Measurements from ENCODE around the gene CCM2.

DNA sequence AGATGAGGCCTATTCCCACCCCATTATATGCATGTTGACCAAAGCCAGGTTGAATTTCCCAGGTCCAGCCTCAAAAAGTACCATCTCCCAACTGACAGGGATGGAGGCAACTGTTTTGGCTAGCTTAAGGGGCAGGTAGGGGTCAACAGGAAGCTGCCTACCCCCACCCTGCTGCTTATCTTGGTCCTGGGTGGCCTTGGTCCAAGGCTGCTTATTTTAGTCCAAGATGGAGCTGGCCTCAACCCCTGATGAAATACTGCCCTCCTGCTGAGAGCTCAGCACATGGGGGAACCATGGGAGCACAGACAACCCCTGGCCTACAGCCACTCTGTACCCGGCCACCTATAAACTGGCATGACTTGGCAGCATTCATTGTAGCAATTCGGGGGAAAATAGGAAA is 44.3 kb upstream of the CCM2 start:
- TF ChIP-seq, protein P1, sequence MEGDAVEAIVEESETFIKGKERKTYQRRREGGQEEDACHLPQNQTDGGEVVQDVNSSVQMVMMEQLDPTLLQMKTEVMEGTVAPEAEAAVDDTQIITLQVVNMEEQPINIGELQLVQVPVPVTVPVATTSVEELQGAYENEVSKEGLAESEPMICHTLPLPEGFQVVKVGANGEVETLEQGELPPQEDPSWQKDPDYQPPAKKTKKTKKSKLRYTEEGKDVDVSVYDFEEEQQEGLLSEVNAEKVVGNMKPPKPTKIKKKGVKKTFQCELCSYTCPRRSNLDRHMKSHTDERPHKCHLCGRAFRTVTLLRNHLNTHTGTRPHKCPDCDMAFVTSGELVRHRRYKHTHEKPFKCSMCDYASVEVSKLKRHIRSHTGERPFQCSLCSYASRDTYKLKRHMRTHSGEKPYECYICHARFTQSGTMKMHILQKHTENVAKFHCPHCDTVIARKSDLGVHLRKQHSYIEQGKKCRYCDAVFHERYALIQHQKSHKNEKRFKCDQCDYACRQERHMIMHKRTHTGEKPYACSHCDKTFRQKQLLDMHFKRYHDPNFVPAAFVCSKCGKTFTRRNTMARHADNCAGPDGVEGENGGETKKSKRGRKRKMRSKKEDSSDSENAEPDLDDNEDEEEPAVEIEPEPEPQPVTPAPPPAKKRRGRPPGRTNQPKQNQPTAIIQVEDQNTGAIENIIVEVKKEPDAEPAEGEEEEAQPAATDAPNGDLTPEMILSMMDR (IDR thresholded peaks at IDR 0.05; ENCODE audit: borderline replicate concordance, extremely low read depth, low read length, poor library complexity, severe bottlenecking): no peak
- no peak for TF ChIP-seq EZH2 (IDR thresholded peaks at IDR 0.05; ENCODE audit: borderline replicate concordance, low read depth, low read length, severe bottlenecking)

Measured in DND-41 (cell line).